Gastroesophageal sphincter (tissue), 4 donors: Measurements from ENCODE around the gene RAB11A. TPM values are rescaled to one million over a fixed set of nuclear protein-coding genes. Genes with fewer than 3 reads are reported as not detected.

Experiments used
- ATAC-seq: fragments of 150-250 bp; one replicate; pipeline ENCODE4 v1.9.1; 2016; ENCODE audit warnings: mild to moderate bottlenecking, moderate library complexity
- H3K27ac ChIP-seq, 4 donors: fragments of 200-600 bp; sonication (generic) in 3 of 4; 1 replicate in 3 of 4; 2 replicates in 1 of 4; pipeline ENCODE4 v1.5.1; 2016 to 2019
- H3K27me3 ChIP-seq: fragments of 200-600 bp; sonication (generic); one replicate; pipeline ENCODE4 v1.5.1; 2019
- H3K36me3 ChIP-seq, 2 donors: fragments of 200-600 bp; sonication (generic); one replicate each; pipeline ENCODE4 v1.5.1; 2019; ENCODE audit warnings: control low read depth in 1 of 2
- H3K4me1 ChIP-seq, 3 donors: fragments of 200-600 bp; sonication (generic); 1 replicate in 2 of 3; 2 replicates in 1 of 3; pipeline ENCODE4 v1.5.1; 2016 to 2019; ENCODE audit warnings: control low read depth in 2 of 3
- H3K4me3 ChIP-seq, 2 donors: fragments of 200-600 bp; sonication (generic); one replicate each; pipeline ENCODE4 v1.5.1; 2019; ENCODE audit warnings: mild to moderate bottlenecking in 1 of 2, moderate library complexity in 1 of 2
- H3K9me3 ChIP-seq, 3 donors: fragments of 200-600 bp; sonication (generic); one replicate each; pipeline ENCODE4 v1.5.1; 2017 to 2019; ENCODE audit warnings: control low read depth in 2 of 3
- EP300 ChIP-seq: sonication (generic); formaldehyde crosslinking; IDR thresholded peaks from one replicate; pipeline ENCODE4 v1.6.1; 2017; ENCODE audit warnings: antibody characterized with exemption, mild to moderate bottlenecking
- POLR2A ChIP-seq, 2 donors: fragments of 450-650 bp; IDR thresholded peaks; one replicate each; pipeline ENCODE4 v1.6.1; 2017; ENCODE audit warnings: antibody characterized with exemption in 2 of 2, mild to moderate bottlenecking in 2 of 2, moderate library complexity in 1 of 2
- POLR2AphosphoS5 ChIP-seq: sonication (generic); formaldehyde crosslinking; IDR thresholded peaks from one replicate; pipeline ENCODE4 v1.6.1; 2017; ENCODE audit warnings: antibody characterized with exemption
- WGBS, 2 donors: methylation state at CpG; one replicate each; pipeline ENCODE4 v1.1.5; 2018; ENCODE audit warnings: low coverage in 1 of 2; 5-methylcytosine and 5-hydroxymethylcytosine counted together
- total RNA-seq, 4 donors: library from RNA; depleted of rRNA; stranded (reverse); fragments of >200 nt; gene quantifications; one replicate each; pipeline ENCODE4 v1.1.0, GENCODE V29; 2016
- TF ChIP-seq, protein P1 (sequence below), 4 experiments: fragments of 200-600 bp in 2 of 4; fragments of 450-650 bp in 2 of 4; sonication (generic) in 1 of 4; IDR thresholded peaks; one replicate each; pipeline ENCODE4 v1.5.1; 2017 to 2019; ENCODE audit warnings: antibody characterized with exemption in 4 of 4, mild to moderate bottlenecking in 2 of 4, moderate library complexity in 2 of 4

RAB11A gene
- total RNA-seq, 4 donors from 2014 or later = 120 to 257 (median 135) TPM

DNA sequence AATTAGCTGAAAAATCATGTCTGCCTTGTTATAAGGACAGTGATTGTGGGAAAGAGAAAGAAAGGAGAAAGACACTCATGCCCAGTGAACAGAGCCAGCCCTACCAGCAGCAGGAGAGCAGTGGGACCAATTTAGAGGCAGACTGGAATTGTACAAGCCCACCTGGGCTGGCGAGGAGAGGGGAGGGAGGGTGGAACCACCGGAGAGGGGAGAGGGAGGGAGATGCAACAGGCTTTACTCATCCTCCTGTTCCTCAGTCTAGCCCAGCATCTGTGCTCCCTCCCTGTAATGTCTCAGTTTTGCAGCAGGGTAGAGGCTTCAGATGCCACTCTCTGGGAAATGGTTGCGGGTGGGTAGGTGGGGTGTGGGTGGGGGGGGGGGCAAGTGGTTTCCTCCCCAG, 54.7 kb downstream of the RAB11A start:
- ATAC-seq = no peak
- Histone ChIP-seq H3K27ac (no peak overlapping the region), H3K9me3 (no peaks in the 10 kb centered on the region), H3K36me3 (no peaks in the 10 kb centered on the region), H3K27me3 (no peaks in the 10 kb centered on the region), H3K4me3 (no peak overlapping the region), H3K4me1 (no peaks in the 10 kb centered on the region)
- WGBS, 2 donors = 75% methylated on average over 3 of the region's 3 CpGs; no CpG with 5 or more reads in 1 of the 2 donors
- TF ChIP-seq EP300 (no peak), POLR2AphosphoS5 (no peak), POLR2A (IDR thresholded peaks at IDR 0.05) (no peak)
- TF ChIP-seq, protein P1, sequence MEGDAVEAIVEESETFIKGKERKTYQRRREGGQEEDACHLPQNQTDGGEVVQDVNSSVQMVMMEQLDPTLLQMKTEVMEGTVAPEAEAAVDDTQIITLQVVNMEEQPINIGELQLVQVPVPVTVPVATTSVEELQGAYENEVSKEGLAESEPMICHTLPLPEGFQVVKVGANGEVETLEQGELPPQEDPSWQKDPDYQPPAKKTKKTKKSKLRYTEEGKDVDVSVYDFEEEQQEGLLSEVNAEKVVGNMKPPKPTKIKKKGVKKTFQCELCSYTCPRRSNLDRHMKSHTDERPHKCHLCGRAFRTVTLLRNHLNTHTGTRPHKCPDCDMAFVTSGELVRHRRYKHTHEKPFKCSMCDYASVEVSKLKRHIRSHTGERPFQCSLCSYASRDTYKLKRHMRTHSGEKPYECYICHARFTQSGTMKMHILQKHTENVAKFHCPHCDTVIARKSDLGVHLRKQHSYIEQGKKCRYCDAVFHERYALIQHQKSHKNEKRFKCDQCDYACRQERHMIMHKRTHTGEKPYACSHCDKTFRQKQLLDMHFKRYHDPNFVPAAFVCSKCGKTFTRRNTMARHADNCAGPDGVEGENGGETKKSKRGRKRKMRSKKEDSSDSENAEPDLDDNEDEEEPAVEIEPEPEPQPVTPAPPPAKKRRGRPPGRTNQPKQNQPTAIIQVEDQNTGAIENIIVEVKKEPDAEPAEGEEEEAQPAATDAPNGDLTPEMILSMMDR (IDR thresholded peaks at IDR 0.05) = no peak

DNA sequence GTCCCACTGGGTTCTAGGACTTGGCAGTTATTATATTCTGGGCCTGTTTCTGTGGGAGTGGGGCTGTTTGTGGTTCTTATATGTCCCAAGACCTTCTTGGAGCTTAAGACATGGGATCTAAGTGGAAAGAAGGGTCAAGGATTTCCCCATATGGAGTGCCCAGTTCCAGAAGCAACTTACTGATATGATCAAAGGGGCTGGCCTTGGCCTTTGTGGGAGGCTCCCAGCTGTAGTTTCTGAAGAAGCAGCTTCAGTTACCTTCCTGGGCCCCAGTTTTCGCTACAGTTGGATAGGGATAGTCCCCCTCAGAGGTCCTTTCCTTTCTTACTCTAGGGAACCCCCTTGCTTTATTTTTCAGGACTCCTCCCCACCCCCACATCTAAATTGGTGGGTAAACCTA, 56.0 kb downstream of the RAB11A start:
- H3K9me3 ChIP-seq = no peaks in the 10 kb centered on the region
- H3K36me3 ChIP-seq = no peaks in the 10 kb centered on the region
- no peak overlapping the region for H3K27ac ChIP-seq
- no peaks in the 10 kb centered on the region for H3K4me1 ChIP-seq
- H3K4me3 ChIP-seq = no peak overlapping the region
- no peaks in the 10 kb centered on the region for H3K27me3 ChIP-seq
- 67 to 100% methylated on average over 1 of the region's 1 CpG for WGBS, 2 donors
- ATAC-seq = no peak
- TF ChIP-seq, protein P1 (IDR thresholded peaks at IDR 0.05) = no peak
- TF ChIP-seq EP300 = no peak

DNA sequence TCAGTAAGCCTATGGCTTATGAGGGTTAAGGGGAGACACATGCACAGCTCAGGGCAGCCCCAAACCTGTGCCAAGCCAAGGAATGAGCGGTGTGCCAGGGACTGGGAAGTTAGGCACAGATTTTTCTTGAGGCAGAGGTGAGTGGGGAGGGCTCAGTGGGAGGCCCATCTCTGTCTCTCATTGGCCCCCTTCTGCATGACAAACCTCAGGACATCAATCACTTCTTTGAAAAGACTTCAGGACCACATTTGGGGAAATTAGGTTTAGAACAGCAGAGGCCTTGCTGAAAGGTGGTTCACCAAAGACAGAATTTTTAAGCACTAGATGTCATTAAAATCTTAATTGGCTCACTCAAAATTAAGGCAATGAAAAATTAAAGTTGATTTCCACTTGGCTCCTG, 57.2 kb downstream of the RAB11A start:
- no peaks in the 10 kb centered on the region for H3K36me3 ChIP-seq
- H3K4me3 ChIP-seq = no peak overlapping the region
- no peak overlapping the region for H3K27ac ChIP-seq
- TF ChIP-seq EP300 (no peak), POLR2AphosphoS5 (no peak), POLR2A (IDR thresholded peaks at IDR 0.05) (no peak)
- no peaks in the 10 kb centered on the region for H3K4me1 ChIP-seq
- WGBS, 2 donors = 83 to 100% methylated on average over 1 of the region's 1 CpG
- no peaks in the 10 kb centered on the region for H3K27me3 ChIP-seq
- ATAC-seq = no peak
- H3K9me3 ChIP-seq = no peaks in the 10 kb centered on the region

DNA sequence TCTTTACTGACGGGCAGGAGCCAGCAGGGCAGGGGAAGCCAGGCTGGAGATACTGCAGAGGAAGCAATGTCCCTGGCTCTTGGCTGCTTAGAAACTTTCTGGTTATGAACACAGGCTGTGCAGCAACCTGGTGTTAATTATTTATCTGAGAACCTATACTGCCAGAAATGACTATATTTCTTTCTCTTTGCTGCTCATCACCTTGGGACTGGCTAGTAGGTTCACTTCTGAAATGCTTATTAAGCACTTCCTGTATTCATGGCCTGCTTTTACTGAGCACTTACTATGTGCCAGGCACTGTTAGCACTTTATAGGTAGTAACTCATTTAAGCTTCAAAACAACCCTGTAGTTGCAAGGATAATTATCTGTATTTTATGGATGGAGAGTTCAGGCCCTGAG, 57.6 kb downstream of the RAB11A start:
- no peaks in the 10 kb centered on the region for H3K36me3 ChIP-seq
- H3K9me3 ChIP-seq = no peaks in the 10 kb centered on the region
- ATAC-seq = no peak
- no peak overlapping the region for H3K4me3 ChIP-seq
- H3K27ac ChIP-seq = no peak overlapping the region
- H3K27me3 ChIP-seq = no peaks in the 10 kb centered on the region
- WGBS, 2 donors = 100% methylated on average over 1 of the region's 1 CpG; no CpG with 5 or more reads in 1 of the 2 donors
- no peaks in the 10 kb centered on the region for H3K4me1 ChIP-seq
- TF ChIP-seq, protein P1 (IDR thresholded peaks at IDR 0.05) = no peak
- TF ChIP-seq POLR2A (IDR thresholded peaks at IDR 0.05) (no peak), EP300 (no peak), POLR2AphosphoS5 (no peak)

DNA sequence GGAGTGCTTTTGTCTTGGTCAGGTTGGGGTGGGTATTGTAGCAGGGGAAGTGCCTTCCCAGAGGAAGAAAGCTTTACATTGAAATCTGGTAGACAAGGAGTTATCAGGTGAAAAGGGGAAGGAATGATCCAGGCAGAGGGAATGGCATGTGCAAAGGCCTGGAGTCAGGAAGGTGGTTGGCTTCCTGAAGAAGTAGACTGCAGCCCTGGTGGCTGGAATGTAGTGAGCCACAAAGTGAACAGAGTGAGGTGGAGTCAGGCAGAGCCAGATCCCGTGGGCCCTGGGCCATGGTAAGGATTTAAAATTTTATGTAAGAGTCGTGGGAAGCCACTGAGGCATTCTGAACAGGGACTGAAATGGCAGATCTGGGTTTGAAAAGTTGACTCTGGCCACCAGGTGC, 58.3 kb downstream of the RAB11A start:
- TF ChIP-seq POLR2A (IDR thresholded peaks at IDR 0.05) = no peak
- TF ChIP-seq EP300 = no peak
- TF ChIP-seq, protein P1 (IDR thresholded peaks at IDR 0.05) = no peak
- no peak for TF ChIP-seq POLR2AphosphoS5
- Histone ChIP-seq H3K4me3 (no peak overlapping the region), H3K4me1 (no peaks in the 10 kb centered on the region), H3K9me3 (no peaks in the 10 kb centered on the region), H3K27ac (no peak overlapping the region), H3K36me3 (no peaks in the 10 kb centered on the region), H3K27me3 (no peaks in the 10 kb centered on the region)
- WGBS, 2 donors = 61 to 73% methylated on average over 2 of the region's 2 CpGs
- no peak for ATAC-seq
